ENCODE results near the gene C10orf62. TPM values are rescaled to one million over a fixed set of nuclear protein-coding genes. Genes with fewer than 3 reads are reported as not detected.
A peak's percentile ranks its signal among the peaks of the same experiment; 100 is the strongest.

Gene C10orf62
- total and polyA plus RNA-seq, 9 of the 15 experiments (the other 6 are each of a cell fraction or from before 2014, with no cell fraction given): not detected

DNA sequence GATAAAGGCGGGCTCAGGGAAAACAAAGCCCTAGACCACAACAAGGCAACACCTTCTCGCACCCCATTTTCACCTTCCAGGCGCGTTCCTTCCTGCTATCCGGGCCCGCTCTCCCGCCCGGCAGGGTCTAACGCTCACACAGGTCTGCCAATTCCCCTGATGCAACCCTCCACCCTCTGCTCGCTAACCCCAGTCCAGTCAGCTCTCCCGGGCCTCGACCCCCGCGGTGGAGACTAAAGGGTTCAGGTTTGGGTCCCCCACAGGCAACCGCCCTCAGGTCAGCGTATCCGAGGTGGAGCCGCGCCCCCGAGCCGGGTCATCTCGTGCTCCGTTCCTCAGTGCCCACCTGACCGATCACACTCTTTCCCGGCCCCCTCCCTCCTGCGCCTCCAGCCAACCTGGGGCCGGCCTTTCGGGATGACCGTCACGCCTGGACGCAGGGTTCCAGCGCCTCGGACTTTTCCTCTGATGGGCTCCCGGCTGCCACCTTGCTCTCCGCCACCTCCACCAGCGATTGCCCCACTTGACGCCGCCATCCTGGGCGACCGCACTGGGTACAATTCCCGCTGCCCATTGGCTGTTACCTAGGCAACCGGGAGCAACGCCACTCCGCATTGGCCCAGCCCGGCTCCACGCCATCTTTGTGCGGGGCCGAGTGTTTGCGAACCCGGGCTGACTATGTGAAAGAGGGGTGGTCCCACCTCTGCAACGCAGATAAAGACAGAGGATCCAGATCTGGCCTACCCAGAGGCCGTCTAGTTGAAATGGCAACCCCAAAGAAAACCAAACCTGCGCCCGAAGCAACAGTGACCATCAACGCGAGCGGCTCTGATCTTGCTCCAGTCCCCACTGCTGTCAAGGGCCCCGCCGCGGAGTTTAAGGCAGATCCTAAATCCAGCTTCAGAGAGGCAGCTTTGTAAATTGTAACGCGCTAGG, 43.7 kb downstream of the C10orf62 start, which contains the start of gene MORN4 (continued):
- TF ChIP-seq, protein P1, sequence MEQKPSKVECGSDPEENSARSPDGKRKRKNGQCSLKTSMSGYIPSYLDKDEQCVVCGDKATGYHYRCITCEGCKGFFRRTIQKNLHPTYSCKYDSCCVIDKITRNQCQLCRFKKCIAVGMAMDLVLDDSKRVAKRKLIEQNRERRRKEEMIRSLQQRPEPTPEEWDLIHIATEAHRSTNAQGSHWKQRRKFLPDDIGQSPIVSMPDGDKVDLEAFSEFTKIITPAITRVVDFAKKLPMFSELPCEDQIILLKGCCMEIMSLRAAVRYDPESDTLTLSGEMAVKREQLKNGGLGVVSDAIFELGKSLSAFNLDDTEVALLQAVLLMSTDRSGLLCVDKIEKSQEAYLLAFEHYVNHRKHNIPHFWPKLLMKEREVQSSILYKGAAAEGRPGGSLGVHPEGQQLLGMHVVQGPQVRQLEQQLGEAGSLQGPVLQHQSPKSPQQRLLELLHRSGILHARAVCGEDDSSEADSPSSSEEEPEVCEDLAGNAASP (IDR thresholded peaks at IDR 0.05): no peak
- TF ChIP-seq FIP1L1 (IDR thresholded peaks at IDR 0.05; ENCODE audit: low read depth, low read length, poor library complexity, severe bottlenecking) (no peak), MAFF (IDR thresholded peaks at IDR 0.05; ENCODE audit: low read length) (no peak), ZNF57 (CRISPR knock-in tag; IDR thresholded peaks at IDR 0.05) (no peak), TBL1XR1 (IDR thresholded peaks at IDR 0.05; ENCODE audit: low read length in 2 of 2) (no peak), ZNF707 (CRISPR knock-in tag; conservative IDR thresholded peaks at IDR 0.05) (no peak), CREBBP (IDR thresholded peaks at IDR 0.05; ENCODE audit: low read depth, low read length) (no peak), PYGO2 (tag; IDR thresholded peaks at IDR 0.05) (no peak), SUPT5H (IDR thresholded peaks at IDR 0.05) (peak; percentile 62), CAMTA2 (CRISPR knock-in tag; conservative IDR thresholded peaks at IDR 0.05) (no peak), CBX2 (IDR thresholded peaks at IDR 0.05; ENCODE audit: insufficient read depth, low read length, poor library complexity, severe bottlenecking) (no peak), ZNF143 (CRISPR knock-in tag; IDR thresholded peaks at IDR 0.05) (no peak), NCOA4 (IDR thresholded peaks at IDR 0.05; ENCODE audit: partially characterized antibody) (no peak), HEY1 (CRISPR knock-in tag; IDR thresholded peaks at IDR 0.05; ENCODE audit: borderline replicate concordance) (no peak), ELF2 (CRISPR knock-in tag; IDR thresholded peaks at IDR 0.05) (no peak), MYBL2 (IDR thresholded peaks at IDR 0.05; ENCODE audit: low read depth) (no peak), MYBL2 (CRISPR knock-in tag; IDR thresholded peaks at IDR 0.05; ENCODE audit: borderline replicate concordance) (no peak)
- TF ChIP-seq, protein P2, sequence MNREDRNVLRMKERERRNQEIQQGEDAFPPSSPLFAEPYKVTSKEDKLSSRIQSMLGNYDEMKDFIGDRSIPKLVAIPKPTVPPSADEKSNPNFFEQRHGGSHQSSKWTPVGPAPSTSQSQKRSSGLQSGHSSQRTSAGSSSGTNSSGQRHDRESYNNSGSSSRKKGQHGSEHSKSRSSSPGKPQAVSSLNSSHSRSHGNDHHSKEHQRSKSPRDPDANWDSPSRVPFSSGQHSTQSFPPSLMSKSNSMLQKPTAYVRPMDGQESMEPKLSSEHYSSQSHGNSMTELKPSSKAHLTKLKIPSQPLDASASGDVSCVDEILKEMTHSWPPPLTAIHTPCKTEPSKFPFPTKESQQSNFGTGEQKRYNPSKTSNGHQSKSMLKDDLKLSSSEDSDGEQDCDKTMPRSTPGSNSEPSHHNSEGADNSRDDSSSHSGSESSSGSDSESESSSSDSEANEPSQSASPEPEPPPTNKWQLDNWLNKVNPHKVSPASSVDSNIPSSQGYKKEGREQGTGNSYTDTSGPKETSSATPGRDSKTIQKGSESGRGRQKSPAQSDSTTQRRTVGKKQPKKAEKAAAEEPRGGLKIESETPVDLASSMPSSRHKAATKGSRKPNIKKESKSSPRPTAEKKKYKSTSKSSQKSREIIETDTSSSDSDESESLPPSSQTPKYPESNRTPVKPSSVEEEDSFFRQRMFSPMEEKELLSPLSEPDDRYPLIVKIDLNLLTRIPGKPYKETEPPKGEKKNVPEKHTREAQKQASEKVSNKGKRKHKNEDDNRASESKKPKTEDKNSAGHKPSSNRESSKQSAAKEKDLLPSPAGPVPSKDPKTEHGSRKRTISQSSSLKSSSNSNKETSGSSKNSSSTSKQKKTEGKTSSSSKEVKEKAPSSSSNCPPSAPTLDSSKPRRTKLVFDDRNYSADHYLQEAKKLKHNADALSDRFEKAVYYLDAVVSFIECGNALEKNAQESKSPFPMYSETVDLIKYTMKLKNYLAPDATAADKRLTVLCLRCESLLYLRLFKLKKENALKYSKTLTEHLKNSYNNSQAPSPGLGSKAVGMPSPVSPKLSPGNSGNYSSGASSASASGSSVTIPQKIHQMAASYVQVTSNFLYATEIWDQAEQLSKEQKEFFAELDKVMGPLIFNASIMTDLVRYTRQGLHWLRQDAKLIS (CRISPR knock-in tag; IDR thresholded peaks at IDR 0.05): no peak
- TF ChIP-seq, protein P3, sequence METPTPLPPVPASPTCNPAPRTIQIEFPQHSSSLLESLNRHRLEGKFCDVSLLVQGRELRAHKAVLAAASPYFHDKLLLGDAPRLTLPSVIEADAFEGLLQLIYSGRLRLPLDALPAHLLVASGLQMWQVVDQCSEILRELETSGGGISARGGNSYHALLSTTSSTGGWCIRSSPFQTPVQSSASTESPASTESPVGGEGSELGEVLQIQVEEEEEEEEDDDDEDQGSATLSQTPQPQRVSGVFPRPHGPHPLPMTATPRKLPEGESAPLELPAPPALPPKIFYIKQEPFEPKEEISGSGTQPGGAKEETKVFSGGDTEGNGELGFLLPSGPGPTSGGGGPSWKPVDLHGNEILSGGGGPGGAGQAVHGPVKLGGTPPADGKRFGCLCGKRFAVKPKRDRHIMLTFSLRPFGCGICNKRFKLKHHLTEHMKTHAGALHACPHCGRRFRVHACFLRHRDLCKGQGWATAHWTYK (CRISPR knock-in tag; IDR thresholded peaks at IDR 0.05): no peak
- TF ChIP-seq, protein P4, sequence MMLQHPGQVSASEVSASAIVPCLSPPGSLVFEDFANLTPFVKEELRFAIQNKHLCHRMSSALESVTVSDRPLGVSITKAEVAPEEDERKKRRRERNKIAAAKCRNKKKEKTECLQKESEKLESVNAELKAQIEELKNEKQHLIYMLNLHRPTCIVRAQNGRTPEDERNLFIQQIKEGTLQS (IDR thresholded peaks at IDR 0.05): no peak; the same call in 1 of the 2 replicates
- TF ChIP-seq, protein P4 (CRISPR knock-in tag; conservative IDR thresholded peaks at IDR 0.05): no peak

All from K562 (cell line).